Right forelimb (tissue), 1 donor: ENCODE measurements around the gene ABCA2.
A peak's percentile ranks its signal among the peaks of the same experiment; 100 is the strongest.

Experiments
- DNase-seq: peaks from one replicate; pipeline ENCODE4 v3.0.0-alpha.2; 2018

ABCA2 gene, protein sequence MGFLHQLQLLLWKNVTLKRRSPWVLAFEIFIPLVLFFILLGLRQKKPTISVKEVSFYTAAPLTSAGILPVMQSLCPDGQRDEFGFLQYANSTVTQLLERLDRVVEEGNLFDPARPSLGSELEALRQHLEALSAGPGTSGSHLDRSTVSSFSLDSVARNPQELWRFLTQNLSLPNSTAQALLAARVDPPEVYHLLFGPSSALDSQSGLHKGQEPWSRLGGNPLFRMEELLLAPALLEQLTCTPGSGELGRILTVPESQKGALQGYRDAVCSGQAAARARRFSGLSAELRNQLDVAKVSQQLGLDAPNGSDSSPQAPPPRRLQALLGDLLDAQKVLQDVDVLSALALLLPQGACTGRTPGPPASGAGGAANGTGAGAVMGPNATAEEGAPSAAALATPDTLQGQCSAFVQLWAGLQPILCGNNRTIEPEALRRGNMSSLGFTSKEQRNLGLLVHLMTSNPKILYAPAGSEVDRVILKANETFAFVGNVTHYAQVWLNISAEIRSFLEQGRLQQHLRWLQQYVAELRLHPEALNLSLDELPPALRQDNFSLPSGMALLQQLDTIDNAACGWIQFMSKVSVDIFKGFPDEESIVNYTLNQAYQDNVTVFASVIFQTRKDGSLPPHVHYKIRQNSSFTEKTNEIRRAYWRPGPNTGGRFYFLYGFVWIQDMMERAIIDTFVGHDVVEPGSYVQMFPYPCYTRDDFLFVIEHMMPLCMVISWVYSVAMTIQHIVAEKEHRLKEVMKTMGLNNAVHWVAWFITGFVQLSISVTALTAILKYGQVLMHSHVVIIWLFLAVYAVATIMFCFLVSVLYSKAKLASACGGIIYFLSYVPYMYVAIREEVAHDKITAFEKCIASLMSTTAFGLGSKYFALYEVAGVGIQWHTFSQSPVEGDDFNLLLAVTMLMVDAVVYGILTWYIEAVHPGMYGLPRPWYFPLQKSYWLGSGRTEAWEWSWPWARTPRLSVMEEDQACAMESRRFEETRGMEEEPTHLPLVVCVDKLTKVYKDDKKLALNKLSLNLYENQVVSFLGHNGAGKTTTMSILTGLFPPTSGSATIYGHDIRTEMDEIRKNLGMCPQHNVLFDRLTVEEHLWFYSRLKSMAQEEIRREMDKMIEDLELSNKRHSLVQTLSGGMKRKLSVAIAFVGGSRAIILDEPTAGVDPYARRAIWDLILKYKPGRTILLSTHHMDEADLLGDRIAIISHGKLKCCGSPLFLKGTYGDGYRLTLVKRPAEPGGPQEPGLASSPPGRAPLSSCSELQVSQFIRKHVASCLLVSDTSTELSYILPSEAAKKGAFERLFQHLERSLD (N-terminal part only)

DNA sequence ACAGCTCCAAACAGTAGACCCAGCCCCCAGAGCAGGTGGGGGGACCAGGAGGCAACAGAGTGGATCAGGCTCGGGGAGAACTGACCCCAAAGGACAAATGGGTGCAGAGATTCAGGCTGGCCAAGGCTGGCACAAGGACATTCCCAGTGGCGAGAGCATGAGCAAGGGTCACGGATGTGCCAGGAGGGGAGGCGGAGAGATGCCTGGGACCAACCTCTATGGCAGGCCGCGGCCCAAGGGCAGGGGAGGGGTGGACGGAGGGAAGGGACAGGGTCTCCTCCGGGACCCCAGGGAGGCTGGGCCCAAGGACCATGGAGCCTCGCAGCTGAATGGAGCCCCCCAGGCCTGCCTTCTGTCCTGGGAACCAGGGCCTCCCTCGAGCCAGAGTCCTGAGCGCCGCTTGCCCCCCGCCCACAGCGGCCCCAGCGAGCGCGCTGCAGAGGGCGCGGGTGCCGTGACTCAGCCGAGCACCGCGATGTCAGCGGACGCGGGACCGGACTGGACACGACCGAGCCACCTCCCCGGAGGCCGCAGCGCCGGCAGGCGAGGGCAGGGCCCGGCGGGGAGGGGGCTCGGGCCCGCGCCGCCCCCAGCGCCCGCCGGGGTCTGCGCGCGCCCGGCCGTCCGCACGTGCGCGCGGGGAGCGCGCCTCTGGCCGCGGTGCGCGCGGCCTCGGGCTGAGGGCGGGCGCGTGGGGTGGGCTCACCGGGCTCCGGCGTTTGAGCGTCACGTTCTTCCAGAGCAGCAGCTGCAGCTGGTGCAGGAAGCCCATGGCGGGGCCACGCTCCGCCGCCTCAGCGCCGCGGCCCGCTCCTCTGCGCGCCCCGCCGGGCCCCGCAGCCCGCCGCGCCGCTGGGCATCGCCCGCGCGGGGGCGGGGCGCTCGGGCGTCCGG is at the start of gene ABCA2:
TSS of gene ABCA2 (minus strand) at position 869 of the 894 bp plus-strand sequence. CDS start at position 772, 97 bp downstream.
- no peak for DNase-seq

DNA sequence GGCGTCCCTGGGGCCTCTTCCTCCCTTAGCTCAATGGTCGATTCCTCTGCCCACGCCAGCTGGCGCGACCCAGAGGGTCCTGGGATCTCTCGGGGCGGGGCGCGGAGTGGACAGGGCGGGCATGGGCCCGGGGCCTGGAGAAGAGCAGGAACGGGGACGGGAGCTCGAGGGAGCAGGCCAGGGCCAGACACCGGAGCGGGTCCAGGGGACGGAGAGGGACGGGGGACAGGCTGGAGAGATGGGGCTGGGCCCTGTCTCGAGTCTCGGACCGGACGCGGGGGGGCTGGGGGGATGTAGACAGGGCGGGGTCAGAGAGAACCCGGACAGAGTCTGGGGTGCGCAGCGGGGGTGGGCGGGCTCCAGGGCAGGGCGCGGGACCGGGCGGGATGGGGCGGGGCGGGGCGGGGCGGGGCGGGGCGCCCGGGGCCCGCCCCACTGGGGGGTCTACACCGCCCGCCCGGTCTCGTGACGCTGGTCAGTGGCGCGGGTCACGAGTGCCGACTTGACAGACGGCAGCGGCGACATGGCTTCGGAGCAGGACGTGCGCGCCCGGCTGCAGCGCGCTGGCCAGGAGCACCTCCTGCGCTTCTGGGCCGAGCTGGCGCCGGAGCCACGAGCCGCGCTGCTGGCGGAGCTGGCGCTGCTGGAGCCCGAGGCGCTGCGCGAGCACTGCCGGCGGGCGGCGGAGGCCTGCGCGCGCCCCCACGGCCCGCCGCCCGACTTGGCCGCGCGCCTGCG is 49.1 kb upstream of the ABCA2 start, which contains the start of gene UAP1L1:
TSS of gene UAP1L1 (plus strand) at position 508 of the 738 bp plus-strand sequence. CDS start at position 524, 16 bp downstream.
- DNase-seq, result no peak

DNA sequence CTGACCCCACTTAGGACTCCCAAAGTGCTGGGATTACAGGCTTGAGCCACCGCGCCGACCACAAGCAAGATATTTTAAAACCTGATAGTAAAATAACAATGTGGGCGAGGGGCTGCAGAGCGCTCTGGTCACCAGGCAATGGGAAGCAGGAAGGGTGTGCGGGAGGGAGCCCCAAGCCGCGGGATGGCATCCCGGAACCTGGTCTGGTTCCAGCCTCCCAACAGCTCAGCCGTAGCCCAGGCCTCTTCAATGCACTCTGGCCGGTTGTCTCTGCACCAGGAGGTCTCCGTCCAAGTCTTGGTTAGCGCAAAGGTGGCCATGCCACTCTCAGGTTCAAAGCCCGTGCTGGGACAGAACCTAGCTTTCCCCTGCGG is 48.6 kb upstream of the ABCA2 start:
- DNase-seq, result no peak

DNA sequence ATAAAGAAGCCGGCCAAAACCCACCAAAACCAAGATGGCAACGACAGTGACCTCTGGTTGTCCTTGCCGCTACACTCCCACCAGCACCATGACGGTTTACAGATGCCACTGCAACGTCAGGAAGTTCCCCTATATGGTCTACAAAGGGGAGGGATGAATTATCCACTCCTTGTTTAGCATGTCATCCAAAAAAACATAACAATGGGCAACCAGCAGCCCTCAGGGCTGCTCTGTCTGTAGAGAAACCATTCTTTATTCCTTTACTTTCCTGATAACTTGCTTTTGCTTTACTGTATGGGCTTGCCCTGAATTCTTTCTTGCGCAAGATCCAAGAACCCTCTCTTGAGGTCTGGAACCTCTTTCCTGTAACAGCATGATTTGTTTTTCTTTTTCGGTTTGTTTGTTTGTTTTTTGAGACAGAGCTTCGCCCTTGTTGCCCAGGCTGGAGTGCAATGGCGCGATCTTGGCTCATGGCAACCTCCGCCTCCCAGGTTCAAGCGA is 47.3 kb upstream of the ABCA2 start:
- no peak for DNase-seq

DNA sequence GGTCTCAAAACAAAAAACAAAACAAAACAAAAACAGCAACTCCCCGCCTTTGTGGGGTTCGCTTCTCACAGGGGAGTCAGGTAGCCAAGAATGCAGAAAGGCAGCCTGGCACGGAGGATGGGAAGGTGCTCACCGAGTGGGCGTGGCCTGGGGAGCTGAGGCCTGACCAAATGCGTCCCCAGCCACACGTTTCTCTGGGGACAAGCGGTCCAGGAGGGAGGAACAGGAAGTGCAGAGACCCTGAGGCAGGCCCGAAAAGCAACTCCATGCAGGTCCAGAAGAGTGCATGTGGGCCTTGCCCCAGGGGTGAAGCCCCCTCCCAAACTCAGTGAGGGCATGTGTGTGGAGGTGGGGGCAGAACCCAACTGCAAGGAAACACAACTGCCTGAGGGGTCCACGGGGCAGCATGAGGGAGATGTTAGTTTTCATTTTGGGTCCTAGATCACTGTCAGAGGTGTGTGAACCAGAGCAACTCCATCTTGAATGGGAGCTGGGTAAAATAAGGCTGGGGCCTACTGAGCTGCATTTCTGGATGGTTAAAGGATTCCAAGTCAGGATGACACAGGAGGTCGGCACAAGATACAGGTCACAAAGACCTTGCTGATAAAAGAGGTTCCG is 46.7 kb upstream of the ABCA2 start:
- DNase-seq, result no peak

DNA sequence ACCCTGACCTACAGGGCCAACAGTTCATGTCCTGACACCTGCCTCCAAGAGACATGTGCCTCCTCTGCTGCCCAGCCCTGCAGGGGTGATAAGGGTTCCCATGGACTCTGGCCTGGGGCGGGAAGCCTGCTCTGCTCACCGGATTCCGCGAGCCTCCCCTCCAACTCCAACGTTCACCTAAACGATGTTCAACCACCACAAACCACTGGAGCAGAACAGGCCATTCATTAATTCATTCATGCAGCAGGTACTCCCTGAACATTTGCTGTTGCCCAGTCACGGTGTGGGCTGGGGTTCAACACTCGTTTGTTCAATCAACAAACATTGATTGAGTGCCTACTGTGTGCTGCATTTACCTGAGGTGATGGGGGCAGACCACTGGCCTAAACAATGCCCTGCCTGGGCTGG is 46.0 kb upstream of the ABCA2 start:
- DNase-seq, result no peak

DNA sequence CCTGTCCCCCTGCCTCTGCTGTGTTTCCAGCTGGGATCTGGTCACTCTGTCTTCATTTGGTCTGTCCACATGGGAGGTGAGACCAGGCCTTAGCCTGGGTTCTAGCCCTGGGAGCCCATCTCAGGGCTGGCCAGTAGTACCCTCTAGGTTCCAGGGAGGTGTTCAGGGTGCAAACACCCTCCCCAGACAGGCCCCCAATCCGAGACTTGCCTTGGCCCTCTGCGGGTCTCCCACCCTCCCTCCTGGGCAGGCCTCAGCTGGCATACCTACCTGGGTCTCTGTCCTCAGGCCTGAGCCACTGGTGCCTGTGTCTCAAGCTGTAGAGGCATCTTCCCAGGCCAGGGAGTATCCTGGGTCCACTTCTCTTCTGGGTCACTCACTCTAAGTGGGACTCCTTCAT is 43.2 kb upstream of the ABCA2 start:
- DNase-seq, result no peak

DNA sequence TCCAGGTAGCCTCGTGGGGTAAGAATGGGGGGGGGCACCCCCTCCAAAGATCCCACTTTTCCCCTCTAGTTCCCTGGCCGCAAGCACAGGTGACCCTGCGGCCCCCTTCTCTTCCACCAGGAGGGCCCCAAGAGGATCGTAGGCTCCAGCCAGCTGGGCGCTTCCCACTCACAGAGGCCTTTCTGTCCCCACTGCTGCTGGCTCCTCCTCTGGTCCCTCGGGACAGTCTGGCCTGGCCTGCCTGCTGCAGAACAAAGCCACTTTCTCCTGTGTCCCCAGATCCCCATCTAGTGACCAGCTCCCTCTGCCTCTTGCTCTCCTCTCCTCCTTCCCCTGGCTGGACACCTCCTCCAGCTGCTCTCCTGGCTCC is 42.9 kb upstream of the ABCA2 start:
- DNase-seq, result no peak

DNA sequence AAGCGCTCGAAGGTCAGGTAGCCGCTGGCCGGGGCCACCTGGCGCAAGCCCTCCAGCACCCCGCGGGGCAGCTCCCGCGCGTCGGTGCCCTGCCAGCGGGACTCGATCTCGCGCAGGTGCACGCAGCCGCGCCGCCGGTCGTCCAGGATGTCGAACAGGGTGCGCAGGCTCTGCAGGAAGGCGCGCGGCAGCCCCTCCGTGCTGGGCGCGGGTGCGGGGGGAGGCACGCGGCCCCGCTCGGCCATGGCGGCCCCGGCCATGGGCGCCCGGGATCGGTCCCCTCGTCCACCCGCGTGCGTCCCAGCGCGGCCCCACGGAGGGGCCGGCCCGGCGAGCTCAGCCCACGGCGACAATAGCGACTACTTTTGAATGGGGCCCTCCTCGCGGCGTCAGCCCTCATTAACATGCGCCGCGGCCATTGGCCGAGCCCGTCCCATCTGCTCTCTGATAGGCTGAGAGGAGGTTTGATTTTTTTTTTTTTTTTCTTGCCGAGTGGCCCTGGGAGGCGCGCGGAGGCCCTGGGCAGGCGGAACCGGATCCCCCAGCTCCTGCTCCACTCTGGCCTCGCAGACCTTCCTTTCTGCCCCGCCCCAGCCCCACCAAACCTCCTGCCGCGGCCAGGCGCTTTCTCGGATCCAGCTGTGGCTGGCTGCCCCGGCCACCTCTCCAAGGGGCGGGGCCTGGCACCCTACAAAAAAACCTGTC is 42.3 kb upstream of the ABCA2 start, which contains the start of gene SAPCD2:
TSS of gene SAPCD2 (minus strand) at position 357 of the 705 bp plus-strand sequence. CDS start at position 260, 97 bp downstream.
- peak; percentile 86 for DNase-seq

DNA sequence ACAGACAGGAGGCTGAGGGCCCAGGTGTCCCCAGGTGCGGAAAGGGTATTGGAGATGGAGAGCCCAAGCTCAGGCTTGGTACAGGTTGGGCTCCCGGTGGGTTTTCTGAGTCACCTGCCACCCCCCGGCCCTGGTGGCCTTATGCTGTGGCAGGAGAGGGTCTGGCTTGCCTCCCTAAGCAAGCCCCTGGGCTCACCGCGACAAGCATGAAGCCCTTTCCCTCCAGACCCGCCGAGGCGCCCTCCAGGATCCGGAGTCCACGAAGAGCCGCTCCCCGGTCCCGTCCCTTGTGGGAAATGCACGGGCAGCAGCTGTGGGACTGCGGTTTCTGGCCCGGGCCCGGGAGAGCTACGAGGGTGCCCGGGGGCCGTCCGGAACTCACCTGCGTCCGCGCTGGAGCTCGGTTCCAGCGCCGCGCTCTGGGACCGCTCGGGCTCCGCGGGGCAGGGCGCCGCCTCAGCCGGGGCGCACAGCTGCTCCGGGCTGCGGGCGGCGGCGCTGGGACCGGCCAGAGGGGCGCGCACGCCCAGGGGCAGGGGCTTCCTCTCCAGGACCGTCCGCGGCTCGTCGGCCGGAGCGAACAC is 41.6 kb upstream of the ABCA2 start:
- no peak for DNase-seq

DNA sequence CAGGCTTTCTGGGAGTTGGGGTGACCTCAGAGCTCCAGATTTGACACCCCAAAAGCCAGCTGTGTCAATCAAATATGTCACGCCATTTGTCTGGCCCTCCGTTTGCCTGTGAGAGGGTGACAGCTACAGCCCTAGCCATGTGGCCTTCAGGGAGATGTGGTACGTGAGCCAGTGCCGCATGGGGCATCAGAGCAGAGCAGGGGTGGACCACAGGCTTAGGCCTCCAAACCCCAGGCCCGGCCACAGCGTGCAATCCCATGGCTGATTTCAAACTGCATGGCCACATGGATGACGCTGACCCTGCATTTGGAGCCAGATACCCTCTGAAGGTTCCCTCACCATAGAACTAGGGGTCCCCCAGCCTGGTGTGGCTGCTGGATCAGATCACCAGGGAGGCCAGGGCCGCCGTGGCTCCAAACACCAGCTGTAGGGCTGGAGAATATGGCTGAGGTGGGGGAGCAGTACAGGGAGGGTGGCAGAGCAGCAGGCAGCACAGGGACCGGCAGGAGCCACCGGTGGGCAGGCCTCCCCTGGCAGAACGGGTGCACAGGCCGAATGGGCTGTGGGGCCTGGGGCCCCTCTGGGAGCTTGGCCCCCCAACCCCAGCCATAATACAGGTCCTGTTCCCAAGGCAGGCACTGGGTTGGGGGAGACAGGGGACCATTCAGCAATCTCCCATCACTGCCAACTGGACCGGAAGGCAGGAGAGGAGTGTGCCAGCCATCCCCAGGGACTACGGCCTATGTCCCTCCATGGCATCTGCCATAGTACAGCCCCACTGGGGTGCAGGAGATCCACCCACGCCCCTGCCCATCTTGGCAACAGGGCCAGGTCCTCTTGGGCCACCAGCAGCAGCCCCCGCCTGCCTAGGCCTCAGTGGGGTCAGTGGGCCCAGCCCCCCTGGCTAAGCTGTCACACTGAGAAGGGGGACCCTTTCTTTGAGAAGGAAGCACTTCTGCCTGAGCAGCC is 40.8 kb upstream of the ABCA2 start:
- no peak for DNase-seq

DNA sequence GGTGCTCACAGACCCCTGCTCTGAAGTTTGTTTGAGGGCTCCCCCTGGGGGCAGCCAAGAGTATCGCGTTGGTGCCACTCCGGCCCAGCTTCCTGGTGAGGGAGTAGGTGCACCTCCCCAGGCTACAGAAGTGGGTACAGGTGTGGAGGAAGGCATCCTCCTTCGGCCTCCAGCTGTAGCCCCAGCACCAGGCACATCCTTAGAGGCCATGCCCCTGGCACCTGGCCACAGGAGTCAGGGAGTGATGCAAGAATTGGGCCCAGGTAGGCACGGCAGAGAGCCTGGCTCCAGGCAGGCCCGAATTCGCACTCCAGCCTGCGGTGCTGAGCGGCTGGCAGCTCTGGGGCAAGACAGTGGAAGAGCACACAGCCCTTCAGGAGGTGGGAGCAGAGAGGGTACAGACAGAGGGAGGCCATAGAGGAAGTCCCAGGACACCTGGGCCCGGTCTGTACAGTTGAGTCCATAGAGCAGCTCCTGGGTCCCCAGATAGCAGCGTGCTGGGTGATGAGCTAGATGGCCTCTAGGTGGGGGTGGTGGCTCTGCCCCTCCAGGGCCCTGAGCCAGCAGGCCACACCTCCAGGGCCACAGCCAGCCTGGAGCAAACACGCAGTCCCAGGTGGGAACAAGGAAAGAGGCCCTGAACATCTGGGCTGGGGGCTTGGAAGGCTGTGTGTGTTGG is 40.0 kb upstream of the ABCA2 start:
- peak; percentile 84 for DNase-seq

DNA sequence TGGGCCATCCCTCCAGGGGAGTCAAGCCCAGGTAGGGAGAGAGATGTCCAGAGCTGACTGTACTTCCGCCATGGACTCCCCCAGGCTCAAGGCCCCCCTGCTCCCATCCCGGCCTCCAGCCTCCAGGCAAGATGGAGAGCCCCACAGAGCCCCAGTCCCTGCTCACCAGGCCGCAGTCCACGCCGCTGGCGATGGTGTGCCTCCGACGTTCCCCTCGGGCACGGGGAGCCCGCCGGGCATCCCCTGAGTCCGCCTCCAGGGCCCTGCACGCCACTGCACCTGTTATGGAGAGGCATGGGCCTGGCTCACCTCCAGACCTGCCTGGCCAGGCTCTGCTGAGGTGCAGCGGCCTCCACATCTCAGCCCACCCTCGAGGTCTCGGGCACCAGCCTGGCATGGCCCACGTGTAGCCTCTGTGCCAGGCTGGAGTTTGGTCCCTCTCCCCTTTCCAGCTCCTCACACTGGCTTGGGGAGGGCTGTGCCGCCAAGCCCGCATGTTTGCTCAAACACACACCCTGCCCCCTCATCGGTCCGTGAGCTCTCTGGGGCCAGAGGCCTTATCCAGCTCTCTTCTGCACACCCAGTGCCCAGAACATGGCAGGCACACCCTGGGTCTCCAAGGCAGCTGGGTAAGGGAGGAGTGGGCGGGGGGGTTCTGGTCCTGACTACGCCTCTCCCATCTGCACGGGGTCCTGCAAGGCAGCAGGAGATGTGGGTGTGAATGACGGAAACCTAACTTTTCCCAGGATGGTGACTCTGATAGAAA is 38.2 kb upstream of the ABCA2 start:
- DNase-seq, result no peak

DNA sequence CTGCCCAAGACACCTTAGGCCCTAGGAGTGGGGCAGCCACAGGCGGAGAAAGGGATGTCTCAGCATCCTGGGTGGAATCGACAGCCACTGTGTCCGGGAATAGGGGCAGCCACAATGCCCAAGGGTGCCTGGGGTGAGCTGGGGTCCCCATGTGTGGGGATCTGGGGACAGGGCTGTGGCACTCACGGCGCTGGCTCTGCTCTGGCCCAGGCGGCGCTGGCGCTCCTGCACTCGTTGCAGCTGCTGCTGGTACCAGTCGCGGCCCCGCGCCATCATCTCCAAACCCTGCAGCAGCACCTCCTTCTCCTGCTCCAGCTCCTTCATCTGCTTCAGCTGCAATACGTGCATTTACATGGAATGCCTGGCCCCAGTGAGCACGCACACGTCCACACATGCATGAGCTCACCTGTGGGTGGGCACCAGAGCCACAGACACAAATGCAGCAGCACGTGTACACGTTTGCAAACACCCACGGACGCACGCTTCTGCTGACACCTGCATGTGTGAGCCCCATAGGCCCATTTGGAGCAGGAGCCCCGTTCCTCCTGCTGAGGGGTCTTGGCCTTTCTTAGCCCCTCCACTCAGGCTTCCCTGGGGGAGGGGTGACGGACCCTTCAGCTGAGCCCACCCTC is 37.4 kb upstream of the ABCA2 start:
- no peak for DNase-seq

DNA sequence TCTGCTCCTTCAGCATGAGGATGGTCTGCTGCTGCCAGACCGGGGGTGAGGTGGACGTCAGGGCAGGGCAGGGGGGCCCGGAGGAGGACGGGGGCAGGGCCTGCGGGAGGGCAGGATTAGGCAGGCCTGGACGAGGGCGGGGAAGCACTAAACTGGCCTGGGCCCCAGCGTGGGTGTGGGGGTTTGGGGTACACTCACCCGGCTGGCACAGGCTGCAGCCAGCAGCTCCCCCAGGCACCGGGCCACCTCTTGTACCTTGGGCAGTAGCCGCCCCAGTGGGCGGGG is 36.8 kb upstream of the ABCA2 start:
- DNase-seq, result no peak
